Measurements from ENCODE around the gene ALPL. TPM values are rescaled to one million over a fixed set of nuclear protein-coding genes. Genes with fewer than 3 reads are reported as not detected.

ALPL gene
- total RNA-seq, 1 donor from 2014 or later: 16.7 TPM

DNA sequence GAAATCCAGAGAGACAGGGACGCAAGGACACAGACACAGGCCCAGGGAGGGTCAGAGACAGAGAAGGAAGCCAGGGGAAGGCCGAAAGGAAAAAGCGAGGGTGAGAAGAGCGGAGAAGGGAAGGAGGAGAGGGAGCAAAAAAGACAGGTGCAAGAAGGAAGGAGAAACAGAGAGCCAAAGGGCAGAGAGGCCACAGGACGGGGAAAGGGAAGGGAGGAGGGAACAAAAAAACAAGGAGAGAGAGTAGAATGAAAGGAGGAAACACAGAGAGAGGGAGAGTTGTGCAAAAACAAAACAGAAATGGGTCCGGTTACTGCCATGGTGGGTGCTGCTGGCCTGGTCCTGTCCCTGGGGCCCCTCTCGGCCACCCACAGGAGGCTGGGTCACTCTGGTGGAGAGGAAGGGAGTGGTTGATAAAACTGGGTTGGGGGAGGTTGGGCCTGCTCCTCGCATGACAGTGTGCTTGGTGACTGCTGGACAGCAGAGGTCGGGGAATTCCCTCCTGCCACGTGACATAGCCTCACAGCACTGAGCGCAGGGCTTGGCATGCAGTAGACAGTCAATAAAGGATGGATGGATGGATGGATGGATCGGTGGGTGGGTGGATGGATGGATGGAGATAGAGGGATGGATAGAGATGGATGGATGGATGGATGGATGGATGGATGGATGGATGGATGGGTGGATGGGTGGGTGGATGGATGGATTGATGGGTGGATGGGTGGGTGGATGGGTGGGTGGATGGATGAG is 95.2 kb downstream of the ALPL start:
- Mint-ChIP-seq H3K27ac (ENCODE audit: unreplicated experiment) (peak overlapping the region; percentile 84), H3K27me3 (ENCODE audit: low read depth) (no peaks in the 10 kb centered on the region), H3K36me3 (ENCODE audit: low read depth) (no peaks in the 10 kb centered on the region), H3K4me1 (peaks cover 13% of the 10 kb centered on the region), H3K4me3 (no peak overlapping the region), H3K9me3 (no peaks in the 10 kb centered on the region)
- TF ChIP-seq, protein P1, sequence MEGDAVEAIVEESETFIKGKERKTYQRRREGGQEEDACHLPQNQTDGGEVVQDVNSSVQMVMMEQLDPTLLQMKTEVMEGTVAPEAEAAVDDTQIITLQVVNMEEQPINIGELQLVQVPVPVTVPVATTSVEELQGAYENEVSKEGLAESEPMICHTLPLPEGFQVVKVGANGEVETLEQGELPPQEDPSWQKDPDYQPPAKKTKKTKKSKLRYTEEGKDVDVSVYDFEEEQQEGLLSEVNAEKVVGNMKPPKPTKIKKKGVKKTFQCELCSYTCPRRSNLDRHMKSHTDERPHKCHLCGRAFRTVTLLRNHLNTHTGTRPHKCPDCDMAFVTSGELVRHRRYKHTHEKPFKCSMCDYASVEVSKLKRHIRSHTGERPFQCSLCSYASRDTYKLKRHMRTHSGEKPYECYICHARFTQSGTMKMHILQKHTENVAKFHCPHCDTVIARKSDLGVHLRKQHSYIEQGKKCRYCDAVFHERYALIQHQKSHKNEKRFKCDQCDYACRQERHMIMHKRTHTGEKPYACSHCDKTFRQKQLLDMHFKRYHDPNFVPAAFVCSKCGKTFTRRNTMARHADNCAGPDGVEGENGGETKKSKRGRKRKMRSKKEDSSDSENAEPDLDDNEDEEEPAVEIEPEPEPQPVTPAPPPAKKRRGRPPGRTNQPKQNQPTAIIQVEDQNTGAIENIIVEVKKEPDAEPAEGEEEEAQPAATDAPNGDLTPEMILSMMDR (conservative IDR thresholded peaks at IDR 0.05): no peak
- no peak for DNase-seq (ENCODE audit: low read depth, low spot score)

DNA sequence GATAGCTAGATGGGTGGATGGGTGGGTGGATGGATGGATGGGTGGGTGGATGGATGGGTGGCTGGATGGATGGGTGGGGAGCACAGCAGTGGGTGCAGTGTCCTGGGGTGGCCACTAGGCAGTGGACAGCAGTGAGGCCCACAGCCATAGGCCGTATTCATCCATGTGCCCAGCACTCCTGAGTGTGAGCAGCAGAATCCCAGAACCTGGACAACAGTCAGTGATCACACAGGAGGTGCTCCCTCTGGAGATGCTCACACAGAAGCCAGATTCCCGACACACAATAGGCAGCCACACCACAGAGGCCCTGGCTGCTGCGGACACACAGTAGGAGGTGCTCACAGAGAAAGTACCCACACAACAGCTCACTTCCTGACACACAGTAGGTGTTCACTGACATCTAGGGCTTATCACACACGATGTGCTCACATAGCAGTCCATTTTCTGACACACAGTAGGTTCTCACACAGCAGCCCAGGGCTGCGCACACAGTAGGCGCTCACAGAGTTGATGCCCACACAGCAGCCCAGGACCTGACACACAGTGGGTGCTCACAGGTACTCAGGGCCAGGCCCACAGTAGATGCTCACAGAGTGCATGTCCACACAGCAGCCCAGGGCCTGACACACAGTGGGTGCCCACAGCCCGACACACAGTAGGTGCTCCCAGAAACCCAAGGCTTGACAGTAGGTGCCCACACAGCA is 95.9 kb downstream of the ALPL start:
- H3K4me3 Mint-ChIP-seq: no peak overlapping the region
- H3K9me3 Mint-ChIP-seq: no peaks in the 10 kb centered on the region
- peaks cover 13% of the 10 kb centered on the region for H3K4me1 Mint-ChIP-seq
- DNase-seq (ENCODE audit: low read depth, low spot score): no peak
- H3K27me3 Mint-ChIP-seq (ENCODE audit: low read depth): no peaks in the 10 kb centered on the region
- no peak overlapping the region for H3K27ac Mint-ChIP-seq (ENCODE audit: unreplicated experiment)
- H3K36me3 Mint-ChIP-seq (ENCODE audit: low read depth): no peaks in the 10 kb centered on the region
- TF ChIP-seq, protein P1 (conservative IDR thresholded peaks at IDR 0.05): no peak

DNA sequence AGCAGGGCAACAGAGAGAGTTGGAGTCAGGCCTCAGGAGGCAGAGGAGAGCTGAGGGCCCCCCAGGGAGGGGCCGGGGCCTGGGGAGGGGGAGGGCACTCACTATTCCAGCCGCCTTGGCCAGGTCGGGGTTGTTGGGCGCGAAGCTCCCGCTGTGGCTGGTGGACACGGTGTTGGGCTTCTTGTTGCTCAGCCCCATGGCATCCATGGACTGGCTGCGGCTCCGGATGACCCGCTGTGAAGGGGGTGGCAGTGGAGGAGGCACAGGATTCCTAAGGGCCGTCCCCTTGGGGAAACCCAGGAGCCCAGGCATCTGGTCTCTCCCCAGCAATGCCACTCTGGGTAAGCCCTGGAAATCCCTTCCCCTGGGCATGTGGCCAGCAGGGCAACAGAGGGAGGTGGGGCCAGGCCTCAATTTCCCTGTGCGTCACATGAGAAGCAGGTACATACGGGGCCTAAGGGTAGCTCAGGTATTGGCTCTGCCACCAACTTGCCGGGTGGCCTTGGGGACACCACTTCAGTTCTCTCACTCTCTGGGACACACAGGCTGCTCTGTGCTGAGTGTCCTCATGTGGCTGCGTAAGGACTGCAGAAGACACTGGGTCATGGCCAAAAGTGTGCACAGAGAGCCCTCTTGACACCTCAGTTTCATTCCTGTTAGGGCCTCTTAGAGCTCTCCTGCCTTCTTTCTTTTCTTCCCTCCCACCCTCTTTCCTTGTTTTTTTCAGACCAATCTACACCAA is 96.9 kb downstream of the ALPL start:
- Mint-ChIP-seq H3K9me3 (no peaks in the 10 kb centered on the region), H3K27me3 (ENCODE audit: low read depth) (no peaks in the 10 kb centered on the region), H3K36me3 (ENCODE audit: low read depth) (no peaks in the 10 kb centered on the region), H3K27ac (ENCODE audit: unreplicated experiment) (no peak overlapping the region), H3K4me1 (peaks cover 13% of the 10 kb centered on the region), H3K4me3 (no peak overlapping the region)
- TF ChIP-seq, protein P1 (conservative IDR thresholded peaks at IDR 0.05): no peak
- DNase-seq (ENCODE audit: low read depth, low spot score): no peak

DNA sequence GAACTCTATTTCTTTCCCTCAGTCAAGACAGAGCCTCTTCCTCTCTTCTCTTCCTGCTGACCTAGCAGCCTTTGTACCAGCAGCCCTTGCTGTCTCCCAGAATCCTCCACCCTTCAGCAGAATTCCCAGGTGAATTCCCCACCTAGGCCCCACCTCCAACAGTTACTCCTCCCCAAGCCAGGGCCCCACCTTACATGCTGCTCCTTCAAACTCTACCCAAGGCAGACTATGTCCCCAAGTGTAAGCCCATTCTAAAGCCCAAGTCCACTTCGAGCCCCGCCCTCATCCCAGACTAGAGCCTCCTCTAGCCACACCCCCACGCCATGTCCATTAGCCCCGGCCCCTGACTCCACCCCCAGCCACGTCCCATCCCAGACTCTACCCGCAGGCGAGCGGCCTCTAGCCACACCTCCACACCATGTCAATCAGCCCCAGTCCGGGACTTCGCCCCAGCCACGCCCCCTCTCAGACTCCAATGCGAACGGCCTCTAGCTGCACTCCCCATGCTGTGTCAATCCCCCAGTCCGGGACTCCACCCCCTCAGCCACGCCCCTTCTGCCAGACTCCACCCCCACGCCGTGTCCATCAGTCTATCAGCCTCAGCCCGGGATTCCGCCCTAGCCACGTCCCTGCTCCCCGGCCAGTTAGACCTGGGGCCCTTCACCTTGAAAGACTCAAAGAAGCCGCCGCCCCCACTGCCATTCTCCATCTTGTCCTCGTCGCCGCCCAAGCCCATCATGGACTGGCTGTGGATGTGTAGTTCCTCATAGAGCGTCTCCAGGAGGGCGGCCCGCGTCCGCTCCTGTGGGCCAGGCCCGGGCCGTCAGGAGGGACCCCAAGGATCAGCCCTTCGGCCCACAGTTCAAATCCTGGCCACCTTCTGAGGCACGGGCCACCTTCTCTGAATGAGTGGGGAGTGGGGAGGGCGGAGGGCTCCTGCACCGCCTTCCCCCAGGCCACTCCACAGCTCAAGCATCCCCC is 98.6 kb downstream of the ALPL start:
- H3K9me3 Mint-ChIP-seq: no peaks in the 10 kb centered on the region
- H3K27ac Mint-ChIP-seq (ENCODE audit: unreplicated experiment): no peak overlapping the region
- no peaks in the 10 kb centered on the region for H3K27me3 Mint-ChIP-seq (ENCODE audit: low read depth)
- peaks cover 13% of the 10 kb centered on the region for H3K4me1 Mint-ChIP-seq
- DNase-seq (ENCODE audit: low read depth, low spot score): peak; percentile 90
- TF ChIP-seq, protein P1 (conservative IDR thresholded peaks at IDR 0.05): no peak
- peak overlapping the region; percentile 10 for H3K4me3 Mint-ChIP-seq
- H3K36me3 Mint-ChIP-seq (ENCODE audit: low read depth): no peaks in the 10 kb centered on the region

DNA sequence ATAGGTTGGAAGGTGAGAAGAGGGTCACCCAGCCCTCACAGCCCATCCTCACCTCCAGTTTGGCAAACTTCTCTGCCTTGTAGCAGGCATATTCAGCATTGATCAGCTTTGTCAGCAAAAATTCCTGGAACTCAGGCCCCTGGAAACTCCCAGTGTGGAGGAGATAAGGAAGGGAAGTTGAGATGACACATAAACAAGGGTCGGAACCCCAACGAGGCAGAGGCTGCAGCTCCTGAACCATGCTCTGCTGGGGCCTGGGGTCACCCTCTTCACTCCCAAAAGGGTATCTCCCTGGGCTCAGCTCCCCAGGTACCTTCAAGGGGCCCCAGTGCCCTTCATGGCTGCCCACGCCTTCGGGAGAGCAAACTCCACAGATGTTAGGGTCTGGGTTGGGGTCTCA is 99.6 kb downstream of the ALPL start:
- peaks cover 13% of the 10 kb centered on the region for H3K4me1 Mint-ChIP-seq
- no peak overlapping the region for H3K27ac Mint-ChIP-seq (ENCODE audit: unreplicated experiment)
- H3K9me3 Mint-ChIP-seq: no peaks in the 10 kb centered on the region
- no peak overlapping the region for H3K4me3 Mint-ChIP-seq
- no peak for DNase-seq (ENCODE audit: low read depth, low spot score)
- TF ChIP-seq, protein P1 (conservative IDR thresholded peaks at IDR 0.05): no peak
- no peaks in the 10 kb centered on the region for H3K27me3 Mint-ChIP-seq (ENCODE audit: low read depth)
- H3K36me3 Mint-ChIP-seq (ENCODE audit: low read depth): no peaks in the 10 kb centered on the region
